HepG2 (cell line): ENCODE measurements around the gene DPP8. TPM values are rescaled to one million over a fixed set of nuclear protein-coding genes. Genes with fewer than 3 reads are reported as not detected.

Source experiments
- ZNF614 ChIP-seq: IDR thresholded peaks from 2 replicates; pipeline ENCODE4 v1.6.1; 2018; ENCODE audit warnings: missing biosample characterization, missing genetic modification reagents, inconsistent platforms, borderline replicate concordance
- ZSCAN30 ChIP-seq: sonication (generic); formaldehyde crosslinking; IDR thresholded peaks from 2 replicates; pipeline ENCODE4 v1.5.0; 2020; ENCODE audit warnings: mild to moderate bottlenecking, missing genetic modification reagents
- polyA plus RNA-seq, 8 experiments: library from polyadenylated mRNA; depleted of rRNA in 3 of 8; stranded (reverse) in 7 of 8; unstranded in 1 of 8; fragments of >200 nt; fragmentation: Illumina TruSeq in 4 of 8; extraction: Trizol in 4 of 8; gene quantifications; 2 replicates each; pipeline versions ENCODE4 v1.2.1 to v1.2.3, GENCODE V29; 2011 to 2016; ENCODE audit warnings: low read depth in 4 of 8, missing spikeins in 1 of 8, mixed read lengths in 1 of 8; ENCODE audit not compliant: insufficient read depth in 1 of 8
- total RNA-seq, 5 experiments: library from RNA; depleted of rRNA; stranded (reverse); fragments of >200 nt; fragmentation: Illumina TruSeq; extraction: Trizol; gene quantifications; 2 replicates each; pipeline ENCODE4 v1.2.3, GENCODE V29; 2016; ENCODE audit warnings: low read depth in 1 of 5
- TF ChIP-seq, protein P1 (sequence below), 2 experiments: sonication (generic) in 1 of 2; formaldehyde crosslinking in 1 of 2; IDR thresholded peaks; 2 replicates each; pipeline versions ENCODE4 v1.5.1 to v1.6.1; 2011 to 2020; ENCODE audit warnings: borderline replicate concordance in 1 of 2, low read depth in 1 of 2, low read length in 1 of 2, mild to moderate bottlenecking in 1 of 2, missing genetic modification reagents in 1 of 2, moderate library complexity in 1 of 2
- TF ChIP-seq, protein P2 (sequence below): sonication (generic); formaldehyde crosslinking; IDR thresholded peaks from one replicate; pipeline ENCODE4 v1.5.1; 2020; ENCODE audit warnings: mild to moderate bottlenecking, missing genetic modification reagents; ENCODE audit errors: not compliant biosample characterization

The DPP8 gene
- total and polyA plus RNA-seq, 2 of the 13 experiments (the other 11 are each of a cell fraction or from before 2014, with no cell fraction given), result 18.0 to 26.3 TPM

DNA sequence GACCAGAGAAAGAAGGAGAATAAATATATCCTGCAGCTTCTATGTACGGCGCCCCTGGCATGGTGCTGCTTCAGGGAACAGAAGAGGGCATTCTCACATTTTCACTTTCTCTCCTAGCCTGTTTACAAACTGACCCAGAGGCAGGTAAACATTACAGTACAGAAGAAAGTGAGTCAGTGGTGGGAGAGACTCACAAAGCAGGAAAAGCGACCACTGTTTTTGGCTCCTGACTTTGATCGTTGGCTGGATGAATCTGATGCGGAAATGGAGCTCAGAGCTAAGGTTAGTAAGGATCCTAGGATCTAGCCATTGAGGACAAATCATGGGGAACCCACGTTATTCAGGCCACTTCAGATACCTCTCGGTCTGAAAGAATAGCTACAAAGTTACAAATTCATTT lies 39.1 kb upstream of the DPP8 start (continued):
- TF ChIP-seq, protein P1, sequence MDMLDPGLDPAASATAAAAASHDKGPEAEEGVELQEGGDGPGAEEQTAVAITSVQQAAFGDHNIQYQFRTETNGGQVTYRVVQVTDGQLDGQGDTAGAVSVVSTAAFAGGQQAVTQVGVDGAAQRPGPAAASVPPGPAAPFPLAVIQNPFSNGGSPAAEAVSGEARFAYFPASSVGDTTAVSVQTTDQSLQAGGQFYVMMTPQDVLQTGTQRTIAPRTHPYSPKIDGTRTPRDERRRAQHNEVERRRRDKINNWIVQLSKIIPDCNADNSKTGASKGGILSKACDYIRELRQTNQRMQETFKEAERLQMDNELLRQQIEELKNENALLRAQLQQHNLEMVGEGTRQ (IDR thresholded peaks at IDR 0.05; ENCODE audit: low read depth, low read length), result no peak
- TF ChIP-seq, protein P1 (CRISPR knock-in tag; IDR thresholded peaks at IDR 0.05; ENCODE audit: borderline replicate concordance), result no peak
- no peak for TF ChIP-seq ZNF614 (CRISPR knock-in tag)
- TF ChIP-seq, protein P2, sequence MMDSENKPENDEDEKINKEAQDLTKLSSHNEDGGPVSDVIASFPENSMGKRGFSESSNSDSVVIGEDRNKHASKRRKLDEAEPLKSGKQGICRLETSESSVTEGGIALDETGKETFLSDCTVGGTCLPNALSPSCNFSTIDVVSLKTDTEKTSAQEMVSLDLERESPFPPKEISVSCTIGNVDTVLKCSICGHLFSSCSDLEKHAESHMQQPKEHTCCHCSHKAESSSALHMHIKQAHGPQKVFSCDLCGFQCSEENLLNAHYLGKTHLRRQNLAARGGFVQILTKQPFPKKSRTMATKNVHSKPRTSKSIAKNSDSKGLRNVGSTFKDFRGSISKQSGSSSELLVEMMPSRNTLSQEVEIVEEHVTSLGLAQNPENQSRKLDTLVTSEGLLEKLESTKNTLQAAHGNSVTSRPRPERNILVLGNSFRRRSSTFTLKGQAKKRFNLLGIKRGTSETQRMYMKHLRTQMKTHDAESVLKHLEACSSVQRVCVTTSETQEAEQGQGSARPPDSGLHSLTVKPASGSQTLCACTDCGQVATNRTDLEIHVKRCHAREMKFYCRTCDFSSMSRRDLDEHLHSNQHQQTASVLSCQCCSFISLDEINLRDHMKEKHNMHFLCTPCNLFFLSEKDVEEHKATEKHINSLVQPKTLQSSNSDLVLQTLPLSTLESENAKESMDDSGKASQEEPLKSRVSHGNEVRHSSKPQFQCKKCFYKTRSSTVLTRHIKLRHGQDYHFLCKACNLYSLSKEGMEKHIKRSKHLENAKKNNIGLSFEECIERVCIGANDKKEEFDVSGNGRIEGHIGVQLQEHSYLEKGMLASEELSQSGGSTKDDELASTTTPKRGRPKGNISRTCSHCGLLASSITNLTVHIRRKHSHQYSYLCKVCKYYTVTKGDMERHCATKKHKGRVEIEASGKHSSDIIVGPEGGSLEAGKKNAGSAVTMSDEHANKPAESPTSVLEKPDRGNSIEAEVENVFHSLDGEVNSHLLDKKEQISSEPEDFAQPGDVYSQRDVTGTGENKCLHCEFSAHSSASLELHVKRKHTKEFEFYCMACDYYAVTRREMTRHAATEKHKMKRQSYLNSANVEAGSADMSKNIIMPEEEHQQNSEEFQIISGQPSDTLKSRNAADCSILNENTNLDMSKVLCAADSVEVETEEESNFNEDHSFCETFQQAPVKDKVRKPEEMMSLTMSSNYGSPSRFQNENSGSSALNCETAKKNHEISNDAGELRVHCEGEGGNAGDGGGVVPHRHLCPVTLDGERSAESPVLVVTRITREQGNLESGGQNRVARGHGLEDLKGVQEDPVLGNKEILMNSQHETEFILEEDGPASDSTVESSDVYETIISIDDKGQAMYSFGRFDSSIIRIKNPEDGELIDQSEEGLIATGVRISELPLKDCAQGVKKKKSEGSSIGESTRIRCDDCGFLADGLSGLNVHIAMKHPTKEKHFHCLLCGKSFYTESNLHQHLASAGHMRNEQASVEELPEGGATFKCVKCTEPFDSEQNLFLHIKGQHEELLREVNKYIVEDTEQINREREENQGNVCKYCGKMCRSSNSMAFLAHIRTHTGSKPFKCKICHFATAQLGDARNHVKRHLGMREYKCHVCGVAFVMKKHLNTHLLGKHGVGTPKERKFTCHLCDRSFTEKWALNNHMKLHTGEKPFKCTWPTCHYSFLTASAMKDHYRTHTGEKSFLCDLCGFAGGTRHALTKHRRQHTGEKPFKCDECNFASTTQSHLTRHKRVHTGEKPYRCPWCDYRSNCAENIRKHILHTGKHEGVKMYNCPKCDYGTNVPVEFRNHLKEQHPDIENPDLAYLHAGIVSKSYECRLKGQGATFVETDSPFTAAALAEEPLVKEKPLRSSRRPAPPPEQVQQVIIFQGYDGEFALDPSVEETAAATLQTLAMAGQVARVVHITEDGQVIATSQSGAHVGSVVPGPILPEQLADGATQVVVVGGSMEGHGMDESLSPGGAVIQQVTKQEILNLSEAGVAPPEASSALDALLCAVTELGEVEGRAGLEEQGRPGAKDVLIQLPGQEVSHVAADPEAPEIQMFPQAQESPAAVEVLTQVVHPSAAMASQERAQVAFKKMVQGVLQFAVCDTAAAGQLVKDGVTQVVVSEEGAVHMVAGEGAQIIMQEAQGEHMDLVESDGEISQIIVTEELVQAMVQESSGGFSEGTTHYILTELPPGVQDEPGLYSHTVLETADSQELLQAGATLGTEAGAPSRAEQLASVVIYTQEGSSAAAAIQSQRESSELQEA (CRISPR knock-in tag), result no peak
- no peak for TF ChIP-seq ZSCAN30 (CRISPR knock-in tag)
- TF ChIP-seq, all 625 proteins: peak for 0
